Esophagus squamous epithelium (tissue), 4 donors: ENCODE results near the gene IER2. TPM values are rescaled to one million over a fixed set of nuclear protein-coding genes. Genes with fewer than 3 reads are reported as not detected.

Source experiments
- total RNA-seq, 4 donors: library from RNA; depleted of rRNA; stranded (reverse); fragments of >200 nt; gene quantifications; one replicate each; pipeline ENCODE4 v1.1.0, GENCODE V29; 2016

Gene IER2
- total RNA-seq, 4 donors from 2014 or later: 46.5 to 118 (median 76.9) TPM

Other genes with a start within 250 kb of the IER2 start
- 1 to 10 TPM in 1 of 4 donors, not detected in 3; 2.2 TPM for gene SYCE2, start 231.1 kb upstream of the IER2 start, total RNA-seq
- 10 to 100 TPM; 47.7 to 53.8 (median 51.0) TPM for gene FARSA, start 216.7 kb upstream of the IER2 start, total RNA-seq
- gene CALR, start 211.8 kb upstream of the IER2 start, total RNA-seq: 100 to 1,000 TPM; 262 to 577 (median 513) TPM
- gene RAD23A, start 204.5 kb upstream of the IER2 start, total RNA-seq: 10 to 100 TPM; 67.7 to 87.4 (median 82.4) TPM
- gene GADD45GIP1, start 193.2 kb upstream of the IER2 start, total RNA-seq: 10 to 100 TPM; 34.4 to 59.7 (median 44.9) TPM
- not detected for gene DAND5, start 180.8 kb upstream of the IER2 start, total RNA-seq
- gene NFIX, start 154.9 kb upstream of the IER2 start, total RNA-seq: 10 to 100 TPM; 32.3 to 81.2 (median 51.6) TPM
- gene LYL1, start 47.6 kb upstream of the IER2 start, total RNA-seq: 10 to 100 TPM in 1 of 4 donors, 1 to 10 TPM in 3; 2.1 to 13.0 (median 3.9) TPM
- 10 to 100 TPM; 19.4 to 42.5 (median 29.0) TPM for gene TRMT1, start 33.7 kb upstream of the IER2 start, total RNA-seq
- 10 to 100 TPM; 26.7 to 45.5 (median 37.1) TPM for gene NACC1, start 32.1 kb upstream of the IER2 start, total RNA-seq
- gene STX10, start within 50 bp of the IER2 start, total RNA-seq: 10 to 100 TPM; 50.3 to 80.4 (median 69.3) TPM